Liver (tissue), 9 donors: ENCODE results near the gene FAM13A. TPM values are rescaled to one million over a fixed set of nuclear protein-coding genes. Genes with fewer than 3 reads are reported as not detected.

Experiments
- DNase-seq: peaks from one replicate; pipeline ENCODE4 v3.0.0-alpha.2; 2017; ENCODE audit warnings: low spot score
- H3K27ac ChIP-seq, 2 donors: one replicate each; pipeline ENCODE4 v1.7.0; 2013; ENCODE audit warnings: inconsistent platforms in 2 of 2, low read length in 2 of 2, control low read depth in 1 of 2, low read depth in 1 of 2, mild to moderate bottlenecking in 1 of 2
- H3K27me3 ChIP-seq, 4 donors: one replicate each; pipeline versions ENCODE4 v1.6.1 to v1.7.0; 2013; ENCODE audit warnings: low read length in 3 of 4, inconsistent platforms in 1 of 4, mild to moderate bottlenecking in 1 of 4, moderate library complexity in 1 of 4; ENCODE audit not compliant: control insufficient read depth in 4 of 4, insufficient read depth in 4 of 4
- H3K36me3 ChIP-seq, 4 donors: one replicate each; pipeline versions ENCODE4 v1.6.1 to v1.7.0; 2013; ENCODE audit warnings: low read length in 3 of 4, mild to moderate bottlenecking in 3 of 4, low read depth in 1 of 4, moderate library complexity in 1 of 4; ENCODE audit not compliant: control insufficient read depth in 4 of 4, insufficient read depth in 3 of 4
- H3K4me1 ChIP-seq, 4 donors: one replicate each; pipeline versions ENCODE4 v1.6.1 to v1.7.0; 2013; ENCODE audit warnings: low read length in 3 of 4, mild to moderate bottlenecking in 3 of 4, moderate library complexity in 1 of 4; ENCODE audit not compliant: control insufficient read depth in 4 of 4, insufficient read depth in 4 of 4
- H3K4me3 ChIP-seq, 3 donors: one replicate each; pipeline versions ENCODE4 v1.6.1 to v1.7.0; 2013; ENCODE audit warnings: low read length in 3 of 3, control low read depth in 1 of 3, low read depth in 1 of 3, mild to moderate bottlenecking in 1 of 3
- H3K9ac ChIP-seq, 2 donors: one replicate each; pipeline ENCODE4 v1.7.0; 2013; ENCODE audit warnings: low read length in 2 of 2, mild to moderate bottlenecking in 2 of 2, moderate library complexity in 2 of 2, control low read depth in 1 of 2, low read depth in 1 of 2
- H3K9me3 ChIP-seq, 4 donors: one replicate each; pipeline versions ENCODE4 v1.6.1 to v1.7.0; 2013; ENCODE audit warnings: low read length in 3 of 4; ENCODE audit not compliant: control insufficient read depth in 4 of 4
- FOXA1 ChIP-seq: IDR thresholded peaks from 2 replicates; pipeline ENCODE4 v1.6.1; 2016; ENCODE audit warnings: antibody characterized with exemption
- FOXA2 ChIP-seq: IDR thresholded peaks from 2 replicates; pipeline ENCODE4 v1.6.1; 2016; ENCODE audit warnings: antibody characterized with exemption
- GABPA ChIP-seq, 2 donors: IDR thresholded peaks in 1 of 2; conservative IDR thresholded peaks in 1 of 2; 2 replicates each; pipeline ENCODE4 v1.6.1; 2016; ENCODE audit warnings: antibody characterized with exemption in 2 of 2, mild to moderate bottlenecking in 1 of 2, moderate library complexity in 1 of 2
- HNF4A ChIP-seq, 2 donors: conservative IDR thresholded peaks; 2 replicates each; pipeline ENCODE4 v1.6.1; 2016; ENCODE audit warnings: antibody characterized with exemption in 2 of 2, mild to moderate bottlenecking in 2 of 2
- HNF4G ChIP-seq: IDR thresholded peaks from 2 replicates; pipeline ENCODE4 v1.6.1; 2016; ENCODE audit warnings: antibody characterized with exemption
- NR2F2 ChIP-seq: IDR thresholded peaks from 2 replicates; pipeline ENCODE4 v1.6.1; 2016; ENCODE audit warnings: antibody characterized with exemption
- RAD21 ChIP-seq, 2 donors: IDR thresholded peaks; 2 replicates each; pipeline ENCODE4 v1.6.1; 2016; ENCODE audit warnings: antibody characterized with exemption in 2 of 2, mild to moderate bottlenecking in 2 of 2
- RXRA ChIP-seq, 2 donors: IDR thresholded peaks; 2 replicates each; pipeline ENCODE4 v1.6.1; 2017 to 2018; ENCODE audit warnings: antibody characterized with exemption in 2 of 2, mild to moderate bottlenecking in 1 of 2
- SP1 ChIP-seq: IDR thresholded peaks from 2 replicates; pipeline ENCODE4 v1.6.1; 2018; ENCODE audit warnings: antibody characterized with exemption, mild to moderate bottlenecking
- TAF1 ChIP-seq: conservative IDR thresholded peaks from 2 replicates; pipeline ENCODE4 v1.6.1; 2016; ENCODE audit warnings: antibody characterized with exemption, mild to moderate bottlenecking
- WGBS: extraction: QIAGEN DNeasy Blood & Tissue Kit; methylation state at CpG from one replicate; pipeline ENCODE4 v1.1.7; 2013; 5-methylcytosine and 5-hydroxymethylcytosine counted together
- polyA plus RNA-seq, 2 donors: library from polyadenylated mRNA; stranded (reverse) in 1 of 2; unstranded in 1 of 2; fragments of 200-250 nt in 1 of 2; fragments of >200 nt in 1 of 2; fragmentation: Nextera tagmentation in 1 of 2; extraction: Ambion mirVana in 1 of 2; gene quantifications; one replicate each; pipeline versions ENCODE4 v1.2.1 to v1.2.3, GENCODE V29; 2013 to 2015
- total RNA-seq, 2 donors: library from RNA; depleted of rRNA; stranded (reverse); fragments of >200 nt; gene quantifications; one replicate each; pipeline ENCODE4 v1.2.3, GENCODE V29; 2014
- TF ChIP-seq, protein P1 (sequence below): IDR thresholded peaks from 2 replicates; pipeline ENCODE4 v1.6.1; 2016; ENCODE audit warnings: antibody characterized with exemption, mild to moderate bottlenecking
- TF ChIP-seq, protein P2 (sequence below): IDR thresholded peaks from 2 replicates; pipeline ENCODE4 v1.6.1; 2016; ENCODE audit warnings: antibody characterized with exemption
- TF ChIP-seq, protein P3 (sequence below): IDR thresholded peaks from 2 replicates; pipeline ENCODE4 v1.6.1; 2016; ENCODE audit warnings: antibody characterized with exemption
- donor health status: healthy.
- donor health status: healthy.
- donor health status: healthy.
- donor health status: healthy.
- donor health status: healthy.

Gene FAM13A
- total and polyA plus RNA-seq, 4 donors, result 14.9 to 52.9 (median 27.6) TPM

DNA sequence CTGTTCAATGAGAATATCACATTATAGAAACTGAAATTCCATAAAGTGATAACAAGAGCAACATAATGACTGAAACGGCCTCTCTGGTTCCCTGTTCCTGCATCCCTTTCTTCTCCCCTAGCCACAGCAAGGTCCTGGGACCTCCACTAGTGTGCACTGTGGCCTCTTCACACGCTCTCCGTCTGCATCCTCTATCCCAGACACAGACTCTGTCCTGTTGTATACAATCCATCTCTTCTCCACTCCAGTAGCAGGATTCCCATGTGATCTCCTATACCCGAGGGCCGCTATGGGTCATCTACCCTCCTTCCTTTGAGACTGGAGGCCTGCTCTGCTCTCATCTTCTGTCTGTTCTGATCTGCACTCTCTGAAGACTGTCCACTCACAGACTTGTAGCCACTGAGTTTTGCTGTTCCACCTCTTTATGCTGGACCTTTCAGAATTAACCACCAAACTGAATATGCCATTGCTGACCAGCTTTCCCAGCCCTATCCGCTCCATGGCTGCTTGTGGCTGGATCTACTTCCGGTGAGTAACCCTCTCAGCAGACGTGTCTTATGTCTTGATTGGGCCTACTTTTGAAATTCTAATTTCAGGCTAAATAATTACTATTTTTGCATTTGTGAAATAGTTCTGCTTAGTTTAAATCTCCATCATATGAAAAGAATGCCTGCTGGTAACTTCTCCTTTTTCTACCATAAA is 254.2 kb downstream of the FAM13A start:
- Histone ChIP-seq H3K36me3 (no peaks in the 10 kb centered on the region), H3K9me3 (no peaks in the 10 kb centered on the region), H3K27me3 (no peaks in the 10 kb centered on the region), H3K9ac (no peak overlapping the region), H3K4me1 (peaks cover 4 to 13% (median 8%) of the 10 kb centered on the region in 4 donors), H3K4me3 (no peak overlapping the region), H3K27ac (no peak overlapping the region)
- no peak for DNase-seq
- 92% methylated on average over 8 of the region's 8 CpGs for WGBS
- TF ChIP-seq FOXA1, result no peak
- TF ChIP-seq, protein P1, sequence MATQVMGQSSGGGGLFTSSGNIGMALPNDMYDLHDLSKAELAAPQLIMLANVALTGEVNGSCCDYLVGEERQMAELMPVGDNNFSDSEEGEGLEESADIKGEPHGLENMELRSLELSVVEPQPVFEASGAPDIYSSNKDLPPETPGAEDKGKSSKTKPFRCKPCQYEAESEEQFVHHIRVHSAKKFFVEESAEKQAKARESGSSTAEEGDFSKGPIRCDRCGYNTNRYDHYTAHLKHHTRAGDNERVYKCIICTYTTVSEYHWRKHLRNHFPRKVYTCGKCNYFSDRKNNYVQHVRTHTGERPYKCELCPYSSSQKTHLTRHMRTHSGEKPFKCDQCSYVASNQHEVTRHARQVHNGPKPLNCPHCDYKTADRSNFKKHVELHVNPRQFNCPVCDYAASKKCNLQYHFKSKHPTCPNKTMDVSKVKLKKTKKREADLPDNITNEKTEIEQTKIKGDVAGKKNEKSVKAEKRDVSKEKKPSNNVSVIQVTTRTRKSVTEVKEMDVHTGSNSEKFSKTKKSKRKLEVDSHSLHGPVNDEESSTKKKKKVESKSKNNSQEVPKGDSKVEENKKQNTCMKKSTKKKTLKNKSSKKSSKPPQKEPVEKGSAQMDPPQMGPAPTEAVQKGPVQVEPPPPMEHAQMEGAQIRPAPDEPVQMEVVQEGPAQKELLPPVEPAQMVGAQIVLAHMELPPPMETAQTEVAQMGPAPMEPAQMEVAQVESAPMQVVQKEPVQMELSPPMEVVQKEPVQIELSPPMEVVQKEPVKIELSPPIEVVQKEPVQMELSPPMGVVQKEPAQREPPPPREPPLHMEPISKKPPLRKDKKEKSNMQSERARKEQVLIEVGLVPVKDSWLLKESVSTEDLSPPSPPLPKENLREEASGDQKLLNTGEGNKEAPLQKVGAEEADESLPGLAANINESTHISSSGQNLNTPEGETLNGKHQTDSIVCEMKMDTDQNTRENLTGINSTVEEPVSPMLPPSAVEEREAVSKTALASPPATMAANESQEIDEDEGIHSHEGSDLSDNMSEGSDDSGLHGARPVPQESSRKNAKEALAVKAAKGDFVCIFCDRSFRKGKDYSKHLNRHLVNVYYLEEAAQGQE, result no peak
- TF ChIP-seq TAF1, result no peak
- no peak for TF ChIP-seq RXRA (IDR thresholded peaks at IDR 0.05)
- TF ChIP-seq, protein P2, sequence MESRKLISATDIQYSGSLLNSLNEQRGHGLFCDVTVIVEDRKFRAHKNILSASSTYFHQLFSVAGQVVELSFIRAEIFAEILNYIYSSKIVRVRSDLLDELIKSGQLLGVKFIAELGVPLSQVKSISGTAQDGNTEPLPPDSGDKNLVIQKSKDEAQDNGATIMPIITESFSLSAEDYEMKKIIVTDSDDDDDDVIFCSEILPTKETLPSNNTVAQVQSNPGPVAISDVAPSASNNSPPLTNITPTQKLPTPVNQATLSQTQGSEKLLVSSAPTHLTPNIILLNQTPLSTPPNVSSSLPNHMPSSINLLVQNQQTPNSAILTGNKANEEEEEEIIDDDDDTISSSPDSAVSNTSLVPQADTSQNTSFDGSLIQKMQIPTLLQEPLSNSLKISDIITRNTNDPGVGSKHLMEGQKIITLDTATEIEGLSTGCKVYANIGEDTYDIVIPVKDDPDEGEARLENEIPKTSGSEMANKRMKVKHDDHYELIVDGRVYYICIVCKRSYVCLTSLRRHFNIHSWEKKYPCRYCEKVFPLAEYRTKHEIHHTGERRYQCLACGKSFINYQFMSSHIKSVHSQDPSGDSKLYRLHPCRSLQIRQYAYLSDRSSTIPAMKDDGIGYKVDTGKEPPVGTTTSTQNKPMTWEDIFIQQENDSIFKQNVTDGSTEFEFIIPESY, result no peak
- no peak for TF ChIP-seq NR2F2
- no peak for TF ChIP-seq SP1
- no peak for TF ChIP-seq HNF4A (conservative IDR thresholded peaks at IDR 0.05)
- TF ChIP-seq, protein P3, sequence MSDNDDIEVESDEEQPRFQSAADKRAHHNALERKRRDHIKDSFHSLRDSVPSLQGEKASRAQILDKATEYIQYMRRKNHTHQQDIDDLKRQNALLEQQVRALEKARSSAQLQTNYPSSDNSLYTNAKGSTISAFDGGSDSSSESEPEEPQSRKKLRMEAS, result no peak
- TF ChIP-seq FOXA2, result no peak
- TF ChIP-seq GABPA (IDR thresholded peaks at IDR 0.05 in 1 of 2, conservative IDR thresholded peaks at IDR 0.05 in 1 of 2), result no peak
- no peak for TF ChIP-seq HNF4G
- no peak for TF ChIP-seq RAD21 (IDR thresholded peaks at IDR 0.05)

DNA sequence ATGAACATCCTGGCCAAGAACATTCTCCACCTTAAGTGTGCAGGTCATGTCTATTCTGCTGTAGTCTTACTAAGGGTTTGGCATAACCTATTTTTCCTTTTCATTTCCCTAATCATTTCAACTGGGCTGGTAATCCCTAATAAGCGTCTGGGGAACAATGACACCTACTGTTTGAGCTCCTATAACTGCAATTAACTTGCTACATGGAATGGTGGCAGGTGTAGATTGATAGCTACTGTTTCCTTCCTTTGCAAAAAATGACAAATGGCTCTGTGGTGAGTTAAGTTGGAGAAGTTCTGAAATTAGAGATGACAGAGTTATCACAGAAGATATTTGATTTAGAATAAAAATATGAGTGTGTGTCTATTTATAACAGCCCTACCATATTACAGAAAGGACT is 254.8 kb downstream of the FAM13A start:
- TF ChIP-seq HNF4A (conservative IDR thresholded peaks at IDR 0.05) (no peak), RAD21 (IDR thresholded peaks at IDR 0.05) (peak in 1 of 2 donors; percentile 18)
- Histone ChIP-seq H3K27me3 (no peaks in the 10 kb centered on the region), H3K4me1 (peaks cover 4 to 13% (median 8%) of the 10 kb centered on the region in 4 donors), H3K36me3 (no peaks in the 10 kb centered on the region), H3K27ac (no peak overlapping the region), H3K9me3 (no peaks in the 10 kb centered on the region), H3K4me3 (no peak overlapping the region), H3K9ac (no peak overlapping the region)
- 71% methylated on average over 1 of the region's 1 CpG for WGBS
- no peak for DNase-seq
